CD14-positive monocyte (primary cell): ENCODE data around the gene MARCHF9. TPM values are rescaled to one million over a fixed set of nuclear protein-coding genes. Genes with fewer than 3 reads are reported as not detected.

ENCODE experiments used
- DNase-seq, 3 donors: peaks; one replicate each; pipeline ENCODE4 v3.0.0-alpha.2; 2011 to 2022
- H2AFZ ChIP-seq: 2 replicates; pipeline ENCODE4 v1.6.0; 2012; ENCODE audit warnings: mild to moderate bottlenecking, low read depth, low read length, inconsistent platforms; ENCODE audit not compliant: insufficient read depth, poor library complexity, severe bottlenecking
- H3K27ac ChIP-seq, 2 donors: 1 replicate in 1 of 2; 2 replicates in 1 of 2; pipeline ENCODE4 v1.5.1; 2012 to 2013; ENCODE audit warnings: low read length in 2 of 2, control low read depth in 1 of 2, inconsistent platforms in 1 of 2, low read depth in 1 of 2, mild to moderate bottlenecking in 1 of 2
- H3K27me3 ChIP-seq, 2 donors: one replicate each; pipeline versions ENCODE4 v1.6.0 to v1.6.1; 2011 to 2013; ENCODE audit warnings: low read length in 2 of 2; ENCODE audit not compliant: control insufficient read depth in 2 of 2, insufficient read depth in 2 of 2
- H3K36me3 ChIP-seq, 2 donors: replicated peaks in 1 of 2; 1 replicate in 1 of 2; 2 replicates in 1 of 2; pipeline versions ENCODE4 v1.5.1 to v1.6.1; 2012 to 2013; ENCODE audit warnings: low read length in 2 of 2, control low read depth in 1 of 2, inconsistent platforms in 1 of 2, mild to moderate bottlenecking in 1 of 2; ENCODE audit not compliant: insufficient read depth in 2 of 2, control insufficient read depth in 1 of 2
- H3K4me1 ChIP-seq, 2 donors: 1 replicate in 1 of 2; 2 replicates in 1 of 2; pipeline versions ENCODE4 v1.5.1 to v1.6.1; 2012 to 2013; ENCODE audit warnings: low read length in 2 of 2, control low read depth in 1 of 2, inconsistent platforms in 1 of 2, mild to moderate bottlenecking in 1 of 2, moderate library complexity in 1 of 2; ENCODE audit not compliant: insufficient read depth in 2 of 2, control insufficient read depth in 1 of 2
- H3K4me2 ChIP-seq: replicated peaks from 2 replicates; pipeline ENCODE3; 2012; ENCODE audit warnings: low read length, moderate library complexity, mild to moderate bottlenecking; ENCODE audit not compliant: poor library complexity, severe bottlenecking; ENCODE audit errors: extremely low read depth
- H3K4me3 ChIP-seq, 3 experiments: fragments of 200-600 bp in 1 of 3; sonication (generic) in 1 of 3; replicated peaks in 1 of 3; 1 replicate in 2 of 3; 2 replicates in 1 of 3; pipeline ENCODE4 v1.5.1; 2011 to 2013; ENCODE audit warnings: low read length in 3 of 3, mild to moderate bottlenecking in 3 of 3, control low read depth in 2 of 3, low read depth in 2 of 3, inconsistent platforms in 1 of 3, moderate library complexity in 1 of 3
- H3K79me2 ChIP-seq: 2 replicates; pipeline ENCODE4 v1.6.0; 2012; ENCODE audit warnings: mild to moderate bottlenecking, control low read depth, inconsistent platforms, low read length, moderate library complexity; ENCODE audit not compliant: insufficient read depth
- H3K9ac ChIP-seq: 2 replicates; pipeline ENCODE4 v1.6.0; 2017; ENCODE audit warnings: low read length, mild to moderate bottlenecking; ENCODE audit not compliant: insufficient read depth, poor library complexity, severe bottlenecking
- H3K9me3 ChIP-seq, 2 donors: replicated peaks in 1 of 2; 1 replicate in 1 of 2; 2 replicates in 1 of 2; pipeline versions ENCODE4 v1.5.1 to v1.6.1; 2012 to 2013; ENCODE audit warnings: low read length in 2 of 2, control low read depth in 1 of 2; ENCODE audit not compliant: control insufficient read depth in 1 of 2, insufficient read depth in 1 of 2
- H4K20me1 ChIP-seq: 2 replicates; pipeline ENCODE4 v1.6.0; 2012; ENCODE audit warnings: mild to moderate bottlenecking, low read length, control low read depth, moderate library complexity; ENCODE audit not compliant: insufficient read depth
- H3K27ac Mint-ChIP-seq, 7 donors: one replicate each; pipeline ENCODE4 v1.8.0; 2020; ENCODE audit warnings: mild to moderate bottlenecking in 7 of 7, mixed read lengths in 7 of 7, moderate library complexity in 6 of 7, inconsistent platforms in 2 of 7
- H3K27me3 Mint-ChIP-seq, 3 donors: one replicate each; pipeline ENCODE4 v1.8.0; 2021 to 2022; ENCODE audit warnings: low read depth in 3 of 3, mild to moderate bottlenecking in 3 of 3, mixed read lengths in 3 of 3, moderate library complexity in 3 of 3, inconsistent platforms in 1 of 3
- H3K36me3 Mint-ChIP-seq, 2 donors: one replicate each; pipeline ENCODE4 v1.8.0; 2020; ENCODE audit warnings: mixed read lengths in 2 of 2, inconsistent platforms in 1 of 2, mild to moderate bottlenecking in 1 of 2
- H3K4me1 Mint-ChIP-seq: one replicate; pipeline ENCODE4 v1.8.0; 2020; ENCODE audit warnings: mild to moderate bottlenecking, mixed read lengths
- H3K4me3 Mint-ChIP-seq, 2 donors: one replicate each; pipeline ENCODE4 v1.8.0; 2020; ENCODE audit warnings: mild to moderate bottlenecking in 2 of 2, mixed read lengths in 2 of 2, moderate library complexity in 1 of 2
- H3K9me3 Mint-ChIP-seq, 7 donors: one replicate each; pipeline ENCODE4 v1.8.0; 2020 to 2022; ENCODE audit warnings: mixed read lengths in 7 of 7, mild to moderate bottlenecking in 6 of 7, moderate library complexity in 6 of 7, inconsistent platforms in 2 of 7
- WGBS: methylation state at CpG from one replicate; pipeline ENCODE4 v1.1.5; 2013; ENCODE audit warnings: missing lambda C conversion rate; ENCODE audit not compliant: insufficient coverage; 5-methylcytosine and 5-hydroxymethylcytosine counted together
- intact Hi-C, 2 donors: fragments of 100-400 bp; cut with micrococcal nuclease; formaldehyde crosslinking; loops; one replicate each; pipeline versions ENCODE4 v1.15.0 to v1.15.1; 2023
- polyA plus RNA-seq, 3 donors: library from polyadenylated mRNA; depleted of rRNA in 1 of 3; unstranded in 2 of 3; stranded (reverse) in 1 of 3; fragments of 300-500 nt in 2 of 3; fragments of >200 nt in 1 of 3; fragmentation: Illumina TruSeq in 2 of 3; gene quantifications; 1 replicate in 2 of 3; 2 replicates in 1 of 3; pipeline ENCODE4 v1.2.3, GENCODE V29; 2012 to 2021
- TF ChIP-seq, protein P1 (sequence below): fragments of 200-600 bp; IDR thresholded peaks from one replicate; pipeline ENCODE4 v1.8.0; 2022; ENCODE audit warnings: antibody characterized with exemption, mild to moderate bottlenecking

The MARCHF9 gene
- polyA plus RNA-seq, 3 donors: 0.14 to 9.5 (median 0.23) TPM

DNA sequence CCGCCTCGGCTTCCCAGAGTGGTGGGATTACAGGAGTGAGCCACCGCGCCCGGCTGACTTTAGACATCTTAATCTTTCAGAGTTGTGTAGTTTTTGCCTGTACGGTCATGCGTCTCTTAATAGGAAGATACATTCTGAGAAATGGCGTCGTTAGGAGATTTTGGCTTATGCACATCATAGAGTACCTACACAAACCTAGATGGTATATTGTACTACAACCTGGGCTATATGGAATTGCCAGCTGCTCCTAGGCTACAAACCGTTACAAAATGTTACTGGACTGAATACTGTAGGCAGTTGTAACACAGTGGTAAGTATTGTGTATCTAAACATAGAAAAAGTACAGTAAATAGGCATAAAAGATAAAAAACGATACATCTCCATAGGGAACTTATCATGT lies 29.0 kb downstream of the MARCHF9 start:
- WGBS: 100% methylated on average over 3 of the region's 11 CpGs
- Mint-ChIP-seq H3K9me3 (peaks cover 0 to 2% (median 0%) of the 10 kb centered on the region in 7 donors), H3K4me3 (no peak overlapping the region), H3K4me1 (peaks cover 41% of the 10 kb centered on the region), H3K36me3 (peaks cover 31 to 33% of the 10 kb centered on the region in 2 donors), H3K27me3 (peaks cover 0 to 3% (median 0%) of the 10 kb centered on the region in 3 donors), H3K27ac (peak overlapping the region in 2 of 7 donors; percentile 10 to 71)
- Histone ChIP-seq H2AFZ (no peak overlapping the region), H3K27ac (no peak overlapping the region), H3K4me3 (no peak overlapping the region), H3K9me3 (no peaks in the 10 kb centered on the region), H3K36me3 (peaks cover 31 to 39% of the 10 kb centered on the region in 2 donors), H3K9ac (no peak overlapping the region), H3K4me2 (no peak overlapping the region), H3K79me2 (peaks cover 17% of the 10 kb centered on the region), H4K20me1 (no peaks in the 10 kb centered on the region), H3K27me3 (no peaks in the 10 kb centered on the region), H3K4me1 (peaks cover 37 to 39% of the 10 kb centered on the region in 2 donors)
- TF ChIP-seq, protein P1, sequence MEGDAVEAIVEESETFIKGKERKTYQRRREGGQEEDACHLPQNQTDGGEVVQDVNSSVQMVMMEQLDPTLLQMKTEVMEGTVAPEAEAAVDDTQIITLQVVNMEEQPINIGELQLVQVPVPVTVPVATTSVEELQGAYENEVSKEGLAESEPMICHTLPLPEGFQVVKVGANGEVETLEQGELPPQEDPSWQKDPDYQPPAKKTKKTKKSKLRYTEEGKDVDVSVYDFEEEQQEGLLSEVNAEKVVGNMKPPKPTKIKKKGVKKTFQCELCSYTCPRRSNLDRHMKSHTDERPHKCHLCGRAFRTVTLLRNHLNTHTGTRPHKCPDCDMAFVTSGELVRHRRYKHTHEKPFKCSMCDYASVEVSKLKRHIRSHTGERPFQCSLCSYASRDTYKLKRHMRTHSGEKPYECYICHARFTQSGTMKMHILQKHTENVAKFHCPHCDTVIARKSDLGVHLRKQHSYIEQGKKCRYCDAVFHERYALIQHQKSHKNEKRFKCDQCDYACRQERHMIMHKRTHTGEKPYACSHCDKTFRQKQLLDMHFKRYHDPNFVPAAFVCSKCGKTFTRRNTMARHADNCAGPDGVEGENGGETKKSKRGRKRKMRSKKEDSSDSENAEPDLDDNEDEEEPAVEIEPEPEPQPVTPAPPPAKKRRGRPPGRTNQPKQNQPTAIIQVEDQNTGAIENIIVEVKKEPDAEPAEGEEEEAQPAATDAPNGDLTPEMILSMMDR: no peak
- intact Hi-C loops: loop anchor here in 1 of 2 donors (5.0 kb wide), 1 partner anchor 63 kb away; the partner anchor contains the start of gene CTDSP2
- DNase-seq: no peak

DNA sequence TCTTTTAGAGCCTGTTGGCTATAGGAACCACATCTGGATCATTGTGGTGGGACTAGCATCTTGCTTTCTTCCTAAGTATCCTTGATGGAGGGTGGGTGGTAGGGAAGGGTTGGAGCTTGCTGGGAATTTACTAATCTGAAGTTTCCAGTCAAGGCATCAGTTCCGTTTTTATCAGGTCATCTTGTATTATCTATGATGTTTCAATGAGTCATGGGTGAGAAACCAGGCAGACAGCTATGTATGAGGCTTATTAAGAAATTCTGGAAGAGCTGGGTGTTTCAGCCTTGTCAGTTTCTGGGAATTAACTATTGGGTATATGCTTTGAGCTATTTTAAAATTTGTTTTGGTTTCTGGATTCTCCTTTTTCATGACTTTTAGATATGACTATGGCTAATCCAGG lies 39.0 kb downstream of the MARCHF9 start:
- H3K27me3 Mint-ChIP-seq: no peaks in the 10 kb centered on the region
- no peak overlapping the region for H3K4me3 Mint-ChIP-seq
- Histone ChIP-seq H3K27me3 (no peaks in the 10 kb centered on the region), H3K4me2 (no peak overlapping the region), H3K9ac (no peak overlapping the region), H3K4me3 (no peak overlapping the region), H3K36me3 (peaks cover 73 to 86% of the 10 kb centered on the region in 2 donors), H2AFZ (no peak overlapping the region), H3K27ac (no peak overlapping the region), H4K20me1 (no peaks in the 10 kb centered on the region), H3K4me1 (peaks cover 9 to 10% of the 10 kb centered on the region in 2 donors), H3K79me2 (no peaks in the 10 kb centered on the region), H3K9me3 (no peaks in the 10 kb centered on the region)
- H3K9me3 Mint-ChIP-seq: no peaks in the 10 kb centered on the region
- WGBS: 100% methylated on average over 1 of the region's 1 CpG
- TF ChIP-seq, protein P1: no peak
- DNase-seq: no peak
- peaks cover 8% of the 10 kb centered on the region for H3K4me1 Mint-ChIP-seq
- intact Hi-C loops: no loop called here
- no peak overlapping the region for H3K27ac Mint-ChIP-seq
- H3K36me3 Mint-ChIP-seq: peaks cover 66 to 78% of the 10 kb centered on the region in 2 donors
